ENCODE measurements around the gene SLC24A5.

Gene SLC24A5

DNA sequence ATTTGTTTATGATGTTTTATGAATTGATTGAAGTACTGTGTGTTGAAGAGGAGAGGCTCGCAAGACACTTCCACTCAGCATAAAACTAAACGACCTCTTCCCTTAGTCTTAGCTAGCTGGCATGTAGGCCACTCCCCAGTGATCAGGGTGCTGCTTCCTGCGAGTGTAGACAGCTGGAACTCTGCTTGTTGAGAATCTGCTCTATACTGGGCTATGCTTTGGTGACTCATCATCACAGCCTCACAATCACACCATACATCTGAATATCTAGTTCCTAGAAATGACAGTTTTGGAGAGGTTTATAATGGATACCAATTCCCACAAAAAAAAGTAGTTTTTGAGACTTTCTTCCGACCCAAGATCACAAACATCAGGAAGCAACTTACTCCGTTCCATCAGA lies 1.5 kb upstream of the SLC24A5 start:
- DNase-seq = no peak

GRCh38 chr15:48121849-48122248 lies 1.1 kb downstream of the SLC24A5 start:
- no peak for DNase-seq

DNA sequence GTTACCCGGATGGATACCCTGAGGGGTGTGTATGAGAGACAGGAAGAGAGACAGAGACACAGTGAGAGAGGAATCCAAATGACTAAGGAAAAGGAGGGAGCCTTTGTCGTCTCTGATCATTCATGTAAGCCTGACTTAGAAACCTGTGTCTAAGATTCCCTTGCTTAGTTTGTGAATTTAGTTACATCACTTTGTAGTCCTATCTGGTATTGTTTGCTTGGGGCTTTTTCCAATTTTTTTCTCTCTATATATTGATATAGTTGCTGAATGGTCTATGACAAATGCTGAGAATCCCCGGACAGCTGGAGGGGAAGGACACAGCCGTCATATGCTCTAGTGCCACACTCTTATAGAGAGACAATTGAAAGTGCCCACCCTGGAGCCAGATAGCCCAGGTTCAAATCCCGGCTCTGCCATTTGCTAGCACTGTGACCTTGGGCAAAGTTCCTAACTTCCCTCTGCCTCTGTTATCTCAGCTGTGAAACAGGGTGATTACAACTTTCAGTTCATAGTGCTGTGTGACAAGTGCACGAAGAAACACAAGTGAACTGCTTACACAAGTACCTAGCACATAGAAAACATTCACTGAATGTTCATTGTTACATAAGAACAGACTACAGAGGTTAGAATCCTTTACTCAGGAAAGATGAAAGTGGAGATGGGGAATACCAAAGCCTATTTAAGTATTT lies 6.0 kb downstream of the SLC24A5 start:
- no peak for DNase-seq

- no peak for DNase-seq
Observed at GRCh38 chr15:48131324-48131723, 10.5 kb downstream of the SLC24A5 start.

- no peak for DNase-seq
Observed at GRCh38 chr15:48132874-48133273, 12.1 kb downstream of the SLC24A5 start.

DNA sequence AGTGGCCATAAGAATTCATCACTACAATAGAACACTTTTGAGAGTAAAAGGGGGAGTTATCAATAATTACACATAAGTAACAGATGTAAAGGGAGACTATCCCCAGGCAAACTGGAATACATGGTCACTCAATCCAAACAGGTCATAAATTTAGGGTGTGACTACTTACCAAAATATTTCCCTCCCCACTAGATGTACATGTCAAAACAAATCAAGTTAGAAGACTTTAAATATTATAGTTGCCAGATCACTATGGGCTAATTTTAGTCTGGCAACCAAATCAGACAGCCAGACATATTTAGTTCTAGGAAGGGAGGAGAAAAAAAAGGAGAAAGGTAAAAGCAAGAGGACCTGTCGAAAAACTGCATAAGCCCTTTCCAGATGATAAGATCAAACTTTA lies 23.1 kb downstream of the SLC24A5 start:
- no peak for DNase-seq

- DNase-seq = no peak
Observed at GRCh38 chr15:48144889-48145288, 24.1 kb downstream of the SLC24A5 start.

- no peak for DNase-seq
Observed at GRCh38 chr15:48145923-48146322, 25.1 kb downstream of the SLC24A5 start.

GRCh38 chr15:48147358-48147757 lies 26.6 kb downstream of the SLC24A5 start:
- DNase-seq = no peak

DNA sequence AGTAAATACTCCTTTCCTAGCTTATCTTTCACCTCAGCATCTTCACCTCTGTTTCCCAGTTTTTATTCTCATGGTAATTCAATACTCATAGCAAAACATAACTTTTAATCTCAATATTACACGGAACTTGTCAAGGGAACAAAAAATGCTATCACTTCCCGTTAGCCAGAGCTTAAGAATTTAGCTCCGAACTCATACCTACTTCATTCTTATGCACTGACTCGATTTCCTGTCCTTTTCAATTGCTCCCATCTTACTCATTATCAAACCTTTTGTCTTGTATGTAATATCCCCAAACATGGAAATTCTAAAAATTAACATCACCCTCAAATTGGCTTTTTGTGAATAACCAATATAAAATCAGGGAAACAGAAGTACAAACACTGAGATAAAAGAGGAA lies 29.1 kb downstream of the SLC24A5 start:
- no peak for DNase-seq

GRCh38 chr15:48153526-48153925 lies 32.7 kb downstream of the SLC24A5 start:
- DNase-seq = no peak

DNA sequence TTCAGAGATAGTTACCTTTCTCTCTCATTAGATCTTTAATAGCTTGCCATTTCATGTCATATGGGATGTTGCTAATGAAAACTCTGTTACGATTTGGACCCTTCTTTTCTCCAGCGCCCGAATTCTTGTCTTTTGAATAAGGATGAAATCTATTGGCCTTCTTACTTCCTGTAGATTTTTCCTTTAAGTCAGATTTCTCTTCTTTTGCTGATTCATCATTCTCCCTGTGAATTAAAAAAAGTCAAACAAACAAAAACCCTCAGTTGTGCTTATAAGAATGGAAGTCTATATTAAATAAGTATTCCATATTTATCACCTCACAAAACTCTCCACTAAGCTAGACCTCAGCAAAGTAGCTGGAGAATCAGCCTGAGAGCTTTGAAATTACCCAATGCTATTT lies 47.8 kb downstream of the SLC24A5 start:
- DNase-seq = no peak

GRCh38 chr15:48170981-48171380 lies 50.2 kb downstream of the SLC24A5 start:
- DNase-seq = no peak

- DNase-seq = no peak
Observed at GRCh38 chr15:48175126-48175525, 54.3 kb downstream of the SLC24A5 start.

- no peak for DNase-seq
Observed at GRCh38 chr15:48176112-48176511, 55.3 kb downstream of the SLC24A5 start.

DNA sequence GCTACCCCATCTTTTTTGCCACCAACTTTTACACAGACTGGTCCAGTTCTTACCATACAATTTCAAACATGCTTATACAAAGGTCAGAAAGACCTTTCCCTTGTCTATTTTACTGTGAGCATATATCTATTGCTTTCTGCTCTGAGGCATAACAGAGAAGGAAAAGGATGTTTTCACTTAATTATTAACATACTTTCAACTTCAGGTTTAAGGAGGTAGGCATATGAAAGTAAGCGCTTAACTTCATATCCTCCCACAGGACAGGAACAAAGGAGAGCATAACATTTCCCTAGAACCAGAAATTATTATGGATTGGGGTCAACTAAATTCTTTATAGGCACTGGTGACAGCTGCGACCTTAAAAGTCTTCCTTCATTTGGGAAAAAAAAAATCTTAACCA lies 56.2 kb downstream of the SLC24A5 start:
- DNase-seq = no peak

GRCh38 chr15:48177383-48177765 lies 56.6 kb downstream of the SLC24A5 start:
- DNase-seq = peak; percentile 50

DNA sequence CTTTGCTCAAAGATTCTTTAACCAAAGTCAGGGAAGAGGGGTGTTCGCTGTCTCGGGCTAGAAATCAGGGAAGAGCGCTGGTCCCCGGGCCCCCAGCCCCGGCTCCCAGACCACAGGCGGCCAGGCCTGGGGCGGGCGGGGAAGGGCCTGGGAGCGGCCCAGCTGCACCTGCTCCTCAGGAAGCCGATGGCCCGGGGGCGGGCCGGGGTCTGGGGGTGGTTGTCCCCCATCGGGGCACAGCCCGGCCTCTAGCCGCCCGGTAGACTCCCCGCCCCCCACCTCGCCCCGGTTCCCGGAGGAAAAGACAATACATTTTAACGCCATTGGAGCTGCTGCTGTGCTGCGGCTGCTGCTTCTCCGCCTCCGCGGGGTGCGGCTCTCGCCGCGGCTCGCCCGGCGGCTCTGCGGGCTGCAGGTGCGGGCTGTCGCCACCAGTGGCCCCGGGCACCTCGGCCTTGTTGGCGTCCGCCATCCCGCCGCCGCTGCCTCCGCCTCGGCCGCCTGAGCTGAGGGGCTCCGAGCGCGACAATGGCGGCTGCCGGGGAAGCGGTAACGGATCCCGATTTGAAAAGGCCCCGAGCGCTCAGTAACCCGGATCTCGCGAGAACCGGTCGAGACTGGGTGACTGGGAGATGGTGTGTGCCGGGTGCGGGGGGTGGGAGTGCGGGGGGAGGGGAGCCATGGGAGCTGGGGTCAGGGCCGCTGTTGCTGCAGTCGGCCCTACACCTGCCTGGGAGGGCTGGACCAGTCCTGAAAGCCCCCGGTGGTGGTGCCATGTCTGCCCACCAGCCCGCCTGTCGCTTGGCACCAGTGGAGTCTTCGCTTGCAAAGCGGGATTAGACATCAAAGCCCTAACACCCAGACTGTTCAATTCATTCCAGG lies 57.2 kb downstream of the SLC24A5 start, which contains the start of gene MYEF2:
Gene MYEF2, minus strand, starts transcription at position 530 of the 882 bp plus-strand sequence. Its CDS starts 58 bp downstream, at position 472.
- peak; percentile 77 for DNase-seq

DNA sequence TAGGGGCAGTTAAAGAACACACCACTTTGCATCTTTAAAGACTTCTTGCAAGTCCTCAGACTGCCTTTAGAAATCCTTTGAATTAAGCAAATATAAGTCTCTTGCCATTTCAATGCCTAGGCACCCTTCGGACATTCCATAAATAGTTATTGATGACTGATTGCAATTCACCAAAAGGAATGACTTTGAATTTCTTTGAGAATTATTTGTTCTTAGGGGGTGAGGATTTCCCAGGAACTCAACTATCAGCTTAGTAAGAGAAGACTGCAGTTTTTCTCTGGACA lies 57.8 kb downstream of the SLC24A5 start:
- DNase-seq = no peak

DNA sequence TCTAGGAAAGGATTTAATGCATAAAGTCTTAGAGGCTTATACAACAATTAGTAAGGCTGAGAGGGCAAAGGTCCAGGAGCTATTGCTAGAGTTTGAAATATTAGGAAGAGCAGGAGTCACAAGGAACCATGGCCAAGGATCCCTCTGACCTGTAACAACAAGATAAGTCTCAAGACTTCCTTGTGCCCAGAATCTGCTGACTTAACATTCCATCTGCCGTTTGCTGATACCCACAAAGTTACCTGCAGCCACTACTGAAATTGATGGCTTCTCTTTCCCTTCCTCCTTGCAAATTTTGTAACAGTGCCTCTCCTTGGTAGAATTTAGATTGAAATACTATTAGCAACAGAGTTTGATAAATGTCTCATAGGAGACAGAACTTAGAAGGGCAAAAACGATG lies 62.0 kb downstream of the SLC24A5 start:
- DNase-seq = no peak

GRCh38 chr15:48185529-48185928 lies 64.7 kb downstream of the SLC24A5 start:
- DNase-seq = no peak

DNA sequence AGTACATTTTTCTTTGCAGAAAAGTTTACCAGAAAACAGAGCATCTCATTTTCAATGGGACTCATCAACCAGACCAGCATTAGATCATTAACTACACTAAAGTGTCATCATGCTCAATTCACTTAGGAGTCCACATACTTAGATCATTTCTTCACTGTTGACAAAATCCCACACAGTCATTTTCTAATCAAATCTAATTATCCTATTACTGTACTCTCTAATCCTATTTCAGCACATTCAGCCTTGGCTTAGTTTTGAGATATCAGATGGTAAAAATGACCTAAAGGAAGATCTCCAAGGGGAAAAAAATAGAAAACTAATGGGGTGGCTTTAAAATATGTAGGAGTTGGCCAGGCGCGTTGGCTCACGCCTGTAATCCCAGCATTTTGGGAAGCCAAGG lies 65.5 kb downstream of the SLC24A5 start:
- no peak for DNase-seq

DNA sequence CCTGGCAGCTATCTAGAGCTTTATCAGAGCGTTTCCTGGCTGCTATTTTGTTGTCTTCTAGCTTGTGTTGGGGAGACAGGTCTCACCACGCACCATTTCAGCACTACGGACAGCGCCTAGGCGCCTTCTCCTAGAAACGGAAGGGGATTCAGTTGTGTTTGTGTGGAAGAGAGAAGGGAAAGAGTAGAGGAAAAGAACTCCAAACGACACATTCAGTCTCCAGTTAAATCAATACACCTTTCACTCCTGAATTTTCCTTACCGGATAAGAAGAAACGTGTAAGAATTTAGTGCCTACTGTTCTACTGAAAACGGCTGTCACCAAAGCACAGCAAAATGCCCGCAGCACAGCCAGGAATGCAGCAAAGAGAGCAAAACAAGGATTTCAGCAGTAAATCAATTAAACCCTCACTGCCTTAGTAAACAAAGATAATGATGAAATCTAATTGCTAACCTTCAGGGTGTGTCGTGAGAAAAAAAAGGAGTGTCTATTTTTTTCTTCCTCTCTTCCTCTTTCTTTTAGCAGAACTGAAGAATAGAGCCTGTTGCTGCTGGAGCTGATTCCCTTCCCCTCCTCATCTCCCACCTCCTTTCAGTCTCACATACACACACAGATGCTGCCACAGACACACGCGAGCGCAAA lies 70.3 kb downstream of the SLC24A5 start:
- DNase-seq = peak; percentile 21

Measured in CD4-positive, alpha-beta T cell treated with Interleukin-10 for 1 hour (primary cell).